T follicular helper cell (primary cell): Measurements from ENCODE around the gene BRD1.
"Not testable (repeated sequence)": the region's sequence is repeated elsewhere in the genome, so short reads cannot be mapped to it uniquely, and the experiment has no call there.

Experiments
- DNase-seq: peaks from one replicate; pipeline ENCODE4 v3.0.0-alpha.2; 2020; ENCODE audit warnings: low read depth

The BRD1 gene

DNA sequence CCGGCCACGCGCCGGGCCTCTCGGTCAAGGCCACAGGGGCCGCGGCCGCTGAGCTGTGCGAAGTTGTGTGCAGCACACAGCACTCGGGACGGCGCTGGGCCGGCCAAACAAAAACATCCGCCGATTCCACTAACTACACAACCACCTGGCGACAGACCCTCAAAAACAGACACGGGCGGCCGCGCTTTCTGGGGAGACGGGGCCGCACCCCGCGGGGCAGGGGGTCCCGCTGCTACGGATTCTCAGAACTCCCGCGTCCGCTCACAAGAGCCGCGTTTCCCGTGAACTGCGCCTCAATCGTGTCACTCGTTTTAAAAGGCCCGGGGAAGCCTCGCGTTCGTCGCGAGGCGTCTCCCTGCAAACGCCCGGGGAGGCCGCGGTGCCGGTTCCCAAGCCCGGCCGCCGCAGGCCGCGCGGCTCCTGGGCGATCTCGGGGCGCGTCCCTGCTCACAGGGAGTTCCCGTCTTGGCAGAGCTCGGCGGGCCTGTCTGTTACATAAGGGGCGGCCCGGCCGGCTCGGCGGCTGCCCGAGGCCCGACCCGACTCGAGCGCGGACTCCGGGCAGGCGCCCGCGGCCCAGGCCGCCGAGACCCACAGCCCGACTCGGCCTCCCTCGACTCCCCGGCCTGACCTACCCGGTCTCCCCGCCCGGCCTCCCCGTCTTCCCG, 936 bp downstream of the BRD1 start:
- no peak for DNase-seq

DNA sequence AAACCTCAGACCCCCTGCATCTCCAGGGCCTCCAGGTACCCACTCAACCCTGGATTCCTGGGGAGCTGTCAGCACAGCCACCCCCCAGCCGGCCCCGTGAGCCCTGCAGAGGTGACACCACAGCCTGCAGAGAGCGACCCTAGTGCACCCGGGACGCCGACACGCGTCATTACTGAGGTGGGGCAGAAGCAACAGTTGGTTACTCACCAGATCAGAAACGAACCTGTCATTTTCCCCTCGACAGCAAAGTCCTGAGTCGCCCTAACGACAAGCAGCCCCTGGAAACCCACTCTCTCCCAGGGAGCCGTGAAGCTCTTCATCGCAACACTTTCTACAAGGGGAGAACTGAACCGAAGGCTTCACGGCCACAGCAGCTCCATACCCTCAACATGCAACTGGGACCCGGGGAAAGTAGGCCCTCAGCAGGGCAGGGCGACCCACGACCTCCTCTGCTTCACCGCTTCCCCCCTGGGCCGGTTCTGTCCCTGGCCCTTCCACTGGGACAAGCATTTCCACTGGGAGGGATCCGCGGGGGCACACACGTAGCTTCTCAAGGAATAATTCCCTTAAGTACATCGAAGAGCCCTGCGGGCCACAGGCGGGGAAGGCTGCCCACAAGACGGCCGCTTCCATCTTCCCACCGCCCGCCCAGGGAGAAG, 1.6 kb downstream of the BRD1 start:
- DNase-seq, result peak; percentile 54

GRCh38 chr22:49825436-49825835, 2.2 kb downstream of the BRD1 start:
- DNase-seq, result no peak

DNA sequence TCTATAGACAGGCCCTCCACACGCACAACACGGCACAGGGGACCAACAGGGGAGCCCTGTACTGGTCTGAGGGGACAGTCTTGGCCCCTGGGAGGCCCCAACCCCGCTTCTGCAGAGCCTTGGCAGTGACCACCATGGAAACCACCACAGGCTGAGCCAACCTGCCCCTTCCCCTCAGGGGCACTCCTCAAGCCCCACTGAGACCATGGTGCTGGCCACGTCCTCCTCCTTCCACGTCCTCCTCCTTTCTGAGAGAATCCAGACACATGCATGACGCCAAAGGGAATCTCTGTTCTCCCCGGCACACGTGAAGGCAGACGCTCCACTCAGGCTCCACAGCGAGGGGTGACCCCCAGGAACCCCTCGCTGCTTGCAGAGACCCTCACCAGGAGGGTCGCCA, 2.7 kb downstream of the BRD1 start:
- no peak for DNase-seq

DNA sequence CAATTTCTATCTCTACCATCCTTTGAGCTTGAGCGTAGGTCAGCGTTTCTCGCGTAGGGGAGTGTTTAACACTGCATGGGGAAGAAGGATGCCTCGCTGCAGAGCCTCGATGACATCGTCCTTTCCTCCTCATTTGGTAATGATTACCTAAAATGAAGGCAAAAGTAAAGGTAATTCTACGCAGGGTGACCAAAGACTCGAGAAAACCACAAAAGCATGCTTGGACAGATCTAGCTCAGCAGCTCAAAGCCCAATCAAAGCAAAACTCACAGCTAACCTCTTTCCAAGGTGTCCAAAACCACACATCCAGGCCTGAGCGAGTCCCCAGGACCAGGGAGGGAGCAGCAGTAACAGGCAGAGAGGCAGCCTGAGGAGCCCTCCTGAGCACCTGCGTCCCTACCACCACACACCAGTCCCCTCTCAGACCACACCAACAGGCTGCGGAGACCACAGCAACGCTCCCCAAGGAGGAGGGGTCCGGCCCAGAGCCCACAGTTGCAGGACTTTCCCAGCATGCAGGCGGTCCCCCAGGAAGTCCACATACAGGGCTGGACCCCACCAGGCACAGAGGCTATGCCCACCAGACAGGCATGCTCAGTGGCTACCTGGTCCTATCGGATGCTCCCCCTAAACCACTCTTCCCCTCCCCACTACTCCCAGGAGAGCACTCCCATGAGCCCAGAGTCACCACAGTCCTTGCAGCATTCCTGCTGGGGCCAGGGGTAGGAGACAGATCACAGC, 3.3 kb downstream of the BRD1 start:
- DNase-seq, result no peak

DNA sequence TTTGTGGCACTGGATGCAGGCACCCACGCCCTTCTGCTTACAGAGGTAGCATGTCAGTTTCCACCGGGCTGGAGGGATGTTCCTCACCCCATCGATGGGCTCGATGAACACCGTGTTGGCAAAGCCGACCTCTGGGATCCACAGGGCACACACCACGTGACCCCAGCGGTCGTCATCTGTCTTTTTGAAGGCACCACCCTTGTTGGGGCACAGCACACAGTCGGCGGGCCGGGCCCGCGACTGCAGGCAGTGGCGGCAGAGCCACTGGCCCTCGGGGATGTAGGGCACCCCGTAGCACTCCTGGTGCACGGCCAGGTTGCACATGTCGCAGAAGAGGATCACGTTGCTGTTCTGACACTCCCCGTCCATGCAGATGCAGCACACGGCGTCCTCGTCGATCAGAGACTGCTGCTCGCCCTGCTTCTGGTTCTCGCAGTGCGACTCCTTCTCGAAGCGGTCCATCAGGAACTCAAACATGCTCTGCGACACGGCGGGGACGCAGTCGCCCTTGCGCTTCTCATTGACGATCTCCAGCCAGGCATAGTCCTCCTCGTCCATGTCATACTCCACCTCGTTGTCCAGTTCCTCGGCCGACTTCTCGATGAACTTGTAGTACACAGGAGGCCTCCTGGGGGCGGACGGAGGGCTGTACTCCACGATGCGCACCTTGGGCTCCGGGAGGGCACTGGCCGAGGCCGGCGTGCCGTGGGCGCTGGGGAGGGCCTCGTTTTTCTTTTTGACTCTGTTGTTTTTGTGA, 4.2 kb downstream of the BRD1 start:
- DNase-seq, result no peak

GRCh38 chr22:49821741-49822140, 5.9 kb downstream of the BRD1 start:
- not testable (repeated sequence) for DNase-seq

DNA sequence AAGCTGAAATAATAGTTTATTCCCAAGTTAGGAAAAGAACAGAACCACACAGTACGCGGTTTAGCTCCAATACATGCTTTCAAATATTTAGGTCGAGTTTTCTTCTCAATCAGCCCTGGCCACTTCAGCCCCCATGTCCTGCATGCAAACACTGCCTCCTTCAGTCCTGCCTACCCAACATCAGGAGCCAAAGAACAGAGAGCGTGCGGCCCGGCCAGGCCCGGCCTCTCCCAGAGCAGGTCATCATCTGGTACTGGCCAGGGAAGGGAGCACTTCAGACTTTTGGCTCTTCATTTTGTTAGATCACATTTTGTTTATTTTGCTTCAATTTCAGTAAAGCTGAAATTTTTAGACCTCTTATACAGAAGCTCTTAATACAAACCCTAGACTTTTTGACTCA, 6.7 kb downstream of the BRD1 start:
- no peak for DNase-seq

- DNase-seq, result no peak
Measured at GRCh38 chr22:49817359-49817758, 10.3 kb downstream of the BRD1 start.

DNA sequence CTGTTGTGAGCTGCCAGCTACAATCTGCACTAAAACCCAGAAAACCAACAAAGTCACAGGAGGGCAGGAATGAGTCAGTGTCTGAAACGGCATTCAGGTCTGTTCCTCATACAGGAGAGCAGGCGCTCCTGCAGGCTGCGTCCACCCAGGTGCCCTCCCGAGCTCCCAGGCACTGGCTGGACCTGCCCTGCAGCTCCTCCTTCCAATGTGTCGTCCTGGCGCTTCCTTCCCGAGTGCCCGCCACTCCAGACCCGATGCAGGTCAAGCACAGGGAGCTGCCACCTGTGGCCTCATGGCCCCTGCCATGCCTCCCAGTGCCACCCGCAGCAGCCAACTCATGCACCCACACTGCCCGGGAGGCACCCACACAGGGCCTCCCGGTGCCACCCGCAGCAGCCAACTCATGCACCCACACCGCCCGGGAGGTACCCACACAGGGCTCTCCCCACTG, 12.0 kb downstream of the BRD1 start:
- no peak for DNase-seq

GRCh38 chr22:49814856-49815255, 12.8 kb downstream of the BRD1 start:
- DNase-seq, result no peak

DNA sequence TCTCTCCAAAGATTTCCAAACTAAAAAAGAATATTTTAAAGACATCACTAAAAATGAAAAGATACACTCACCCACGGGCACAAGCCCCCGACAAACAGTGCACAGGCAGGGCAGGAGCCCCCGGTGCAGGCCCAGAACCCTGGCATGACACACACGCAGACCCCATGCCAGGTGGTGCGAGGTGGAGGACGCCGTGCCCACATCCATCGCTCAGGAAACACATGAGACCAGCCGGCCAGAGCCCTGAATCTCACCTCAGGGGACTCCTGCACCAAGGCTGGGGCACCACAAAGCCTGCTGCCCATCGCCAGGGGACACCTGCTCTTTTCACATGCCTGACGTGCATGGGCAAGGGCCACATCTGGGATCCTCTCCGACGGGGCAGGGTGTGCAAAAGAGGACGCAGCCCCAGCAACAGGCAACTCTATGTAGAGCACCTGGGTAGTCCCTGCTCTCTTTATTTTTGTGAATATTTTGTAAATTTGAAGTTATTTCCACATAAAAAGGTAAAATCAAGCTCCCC, 13.4 kb downstream of the BRD1 start:
- DNase-seq, result no peak

DNA sequence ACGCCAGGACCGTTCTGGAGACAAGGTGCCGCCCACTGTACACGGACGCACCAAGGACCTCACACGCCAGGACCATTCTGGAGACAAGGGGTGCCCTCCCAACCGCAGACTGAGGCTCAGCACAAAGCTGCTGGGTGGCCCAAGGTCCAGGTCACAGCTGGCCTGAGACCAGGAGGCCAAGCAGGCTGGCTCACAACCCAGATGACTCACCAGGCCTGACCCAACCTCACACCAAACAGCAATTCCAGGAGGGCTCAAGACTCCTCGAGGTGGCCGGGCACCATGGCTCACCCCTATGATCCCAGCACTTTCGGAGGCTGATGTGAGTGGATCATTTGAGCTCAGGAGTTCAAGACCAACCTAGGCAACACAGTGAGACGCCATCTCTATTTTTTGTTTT, 14.8 kb downstream of the BRD1 start:
- no peak for DNase-seq

- no peak for DNase-seq
Measured at GRCh38 chr22:49811020-49811791, 16.5 kb downstream of the BRD1 start.

- no peak for DNase-seq
Measured at GRCh38 chr22:49810363-49811019, 17.2 kb downstream of the BRD1 start.

- DNase-seq, result peak; percentile 25
Measured at GRCh38 chr22:49807780-49808708, 19.6 kb downstream of the BRD1 start.

DNA sequence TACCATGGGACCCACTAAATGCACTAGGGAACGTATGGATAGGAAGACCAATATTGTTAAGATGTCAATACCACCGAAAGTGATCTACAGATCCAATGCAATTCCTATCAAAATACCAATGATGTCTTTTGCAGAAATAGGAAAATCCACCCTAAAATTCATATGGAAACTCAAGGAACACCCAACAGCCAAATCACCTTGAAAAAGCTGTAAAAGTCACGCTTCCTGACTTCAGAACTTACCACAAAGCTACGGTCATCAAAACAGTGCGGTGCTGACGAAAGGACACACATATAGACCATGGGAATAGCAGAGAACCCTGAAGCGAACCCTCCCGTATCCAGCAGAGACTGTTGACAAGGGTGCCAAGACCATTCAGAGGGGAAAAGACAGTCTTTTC, 20.5 kb downstream of the BRD1 start:
- no peak for DNase-seq

GRCh38 chr22:49803737-49804375, 23.8 kb downstream of the BRD1 start:
- no peak for DNase-seq

DNA sequence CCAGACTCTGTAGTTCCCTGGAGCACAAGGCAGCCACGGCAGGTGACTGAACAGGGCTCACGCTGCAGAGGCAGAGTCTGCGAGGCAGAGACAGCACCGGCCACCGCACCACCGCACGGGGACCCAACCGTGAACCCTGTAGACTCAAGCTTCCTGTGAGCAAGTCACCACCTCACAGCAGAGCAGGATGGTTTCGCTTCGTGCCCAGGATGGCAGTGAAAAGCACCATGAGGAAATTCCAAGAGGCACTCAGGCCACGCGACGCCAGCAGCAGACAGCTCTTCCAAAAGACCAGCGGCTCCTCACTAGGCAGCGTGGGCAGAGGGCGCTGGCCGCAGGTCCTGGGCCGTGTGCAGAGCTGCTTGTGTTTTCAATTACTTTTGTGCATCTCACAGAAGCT, 24.5 kb downstream of the BRD1 start:
- no peak for DNase-seq
